ENCODE measurements around the gene MOB3B.

The MOB3B gene

DNA sequence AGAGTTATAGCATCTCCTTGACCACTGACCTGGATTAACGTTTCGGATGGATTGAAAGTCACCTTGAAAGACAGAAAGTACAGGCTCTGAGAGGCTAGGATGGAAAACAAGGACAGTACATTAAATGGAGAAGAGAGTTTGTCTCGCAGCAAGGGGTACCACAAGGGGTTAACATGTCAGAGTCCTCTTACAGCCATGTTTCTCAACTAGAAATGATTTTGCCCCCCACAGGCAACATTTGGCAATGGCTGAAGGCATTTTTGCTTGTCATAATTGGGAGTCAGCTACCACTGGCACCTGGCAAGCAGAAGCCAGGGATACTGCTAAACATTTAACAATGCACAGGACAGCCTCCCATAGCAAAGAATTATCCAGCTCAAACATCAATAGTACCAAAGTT, 141.9 kb downstream of the MOB3B start:
- Histone ChIP-seq H3F3A (ENCODE audit: control insufficient read depth, insufficient read depth) (no peaks in the 10 kb centered on the region), H3K27ac (ENCODE audit: low read depth, low read length) (no peak overlapping the region), H3K36me3 (ENCODE audit: control insufficient read depth, low read length) (no peaks in the 10 kb centered on the region), H4K20me1 (ENCODE audit: control insufficient read depth, insufficient read depth, low read depth, low read length) (no peaks in the 10 kb centered on the region), H3K9me3 (ENCODE audit: control insufficient read depth, insufficient read depth, low read length) (no peaks in the 10 kb centered on the region), H3K27me3 (ENCODE audit: control insufficient read depth, low read length) (peaks cover 18% of the 10 kb centered on the region), H3K79me2 (ENCODE audit: control insufficient read depth, low read length) (no peaks in the 10 kb centered on the region), H3K4me2 (ENCODE audit: low read length) (no peak overlapping the region), H3K4me1 (ENCODE audit: control insufficient read depth, low read length) (peaks cover 55% of the 10 kb centered on the region), H3K9me2 (replicated peaks; ENCODE audit: control insufficient read depth, low read length) (no peaks in the 10 kb centered on the region), H3K4me3 (ENCODE audit: low read length) (no peak overlapping the region)
- TF ChIP-seq, protein P1, sequence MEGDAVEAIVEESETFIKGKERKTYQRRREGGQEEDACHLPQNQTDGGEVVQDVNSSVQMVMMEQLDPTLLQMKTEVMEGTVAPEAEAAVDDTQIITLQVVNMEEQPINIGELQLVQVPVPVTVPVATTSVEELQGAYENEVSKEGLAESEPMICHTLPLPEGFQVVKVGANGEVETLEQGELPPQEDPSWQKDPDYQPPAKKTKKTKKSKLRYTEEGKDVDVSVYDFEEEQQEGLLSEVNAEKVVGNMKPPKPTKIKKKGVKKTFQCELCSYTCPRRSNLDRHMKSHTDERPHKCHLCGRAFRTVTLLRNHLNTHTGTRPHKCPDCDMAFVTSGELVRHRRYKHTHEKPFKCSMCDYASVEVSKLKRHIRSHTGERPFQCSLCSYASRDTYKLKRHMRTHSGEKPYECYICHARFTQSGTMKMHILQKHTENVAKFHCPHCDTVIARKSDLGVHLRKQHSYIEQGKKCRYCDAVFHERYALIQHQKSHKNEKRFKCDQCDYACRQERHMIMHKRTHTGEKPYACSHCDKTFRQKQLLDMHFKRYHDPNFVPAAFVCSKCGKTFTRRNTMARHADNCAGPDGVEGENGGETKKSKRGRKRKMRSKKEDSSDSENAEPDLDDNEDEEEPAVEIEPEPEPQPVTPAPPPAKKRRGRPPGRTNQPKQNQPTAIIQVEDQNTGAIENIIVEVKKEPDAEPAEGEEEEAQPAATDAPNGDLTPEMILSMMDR (IDR thresholded peaks at IDR 0.05; ENCODE audit: low read depth, low read length, poor library complexity, severe bottlenecking) = no peak
- no peak for TF ChIP-seq EZH2phosphoT487 (IDR thresholded peaks at IDR 0.05; ENCODE audit: borderline replicate concordance, low read length)

DNA sequence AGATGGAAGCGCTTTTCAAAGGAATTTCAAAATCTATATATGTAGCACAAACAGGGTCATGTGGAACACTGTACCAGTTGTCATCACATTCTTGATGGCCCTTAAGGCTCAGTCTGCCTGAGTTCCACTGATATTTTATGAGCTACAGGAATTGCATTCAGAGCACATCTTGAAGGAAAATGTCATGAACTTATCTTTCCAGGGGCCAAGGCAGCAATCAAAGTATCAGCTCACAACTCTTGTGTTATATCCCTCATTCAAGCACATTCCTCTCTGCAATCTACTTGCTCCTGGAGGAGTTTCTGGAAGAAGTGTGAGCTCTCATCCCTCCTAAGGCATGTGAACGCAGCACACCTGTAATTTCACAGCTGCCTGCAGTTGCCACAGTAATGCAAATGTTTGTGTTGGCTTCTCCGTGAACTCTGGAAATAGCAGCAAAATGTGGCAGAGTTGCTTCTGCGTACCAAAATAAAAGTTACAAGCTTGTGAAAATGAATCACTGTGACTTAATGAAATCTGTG, 143.0 kb downstream of the MOB3B start:
- no peaks in the 10 kb centered on the region for H3K36me3 ChIP-seq (ENCODE audit: control insufficient read depth, low read length)
- no peak overlapping the region for H3K4me3 ChIP-seq (ENCODE audit: low read length)
- H3F3A ChIP-seq (ENCODE audit: control insufficient read depth, insufficient read depth) = no peaks in the 10 kb centered on the region
- no peak for TF ChIP-seq EZH2phosphoT487 (IDR thresholded peaks at IDR 0.05; ENCODE audit: borderline replicate concordance, low read length)
- TF ChIP-seq, protein P1 (IDR thresholded peaks at IDR 0.05; ENCODE audit: low read depth, low read length, poor library complexity, severe bottlenecking) = no peak
- no peaks in the 10 kb centered on the region for H3K9me2 ChIP-seq (replicated peaks; ENCODE audit: control insufficient read depth, low read length)
- no peaks in the 10 kb centered on the region for H3K79me2 ChIP-seq (ENCODE audit: control insufficient read depth, low read length)
- H3K27ac ChIP-seq (ENCODE audit: low read depth, low read length) = no peak overlapping the region
- H3K4me2 ChIP-seq (ENCODE audit: low read length) = peak overlapping the region; percentile 40
- H3K4me1 ChIP-seq (ENCODE audit: control insufficient read depth, low read length) = peaks cover 58% of the 10 kb centered on the region
- H3K27me3 ChIP-seq (ENCODE audit: control insufficient read depth, low read length) = peaks cover 18% of the 10 kb centered on the region
- H4K20me1 ChIP-seq (ENCODE audit: control insufficient read depth, insufficient read depth, low read depth, low read length) = no peaks in the 10 kb centered on the region
- H3K9me3 ChIP-seq (ENCODE audit: control insufficient read depth, insufficient read depth, low read length) = no peaks in the 10 kb centered on the region

DNA sequence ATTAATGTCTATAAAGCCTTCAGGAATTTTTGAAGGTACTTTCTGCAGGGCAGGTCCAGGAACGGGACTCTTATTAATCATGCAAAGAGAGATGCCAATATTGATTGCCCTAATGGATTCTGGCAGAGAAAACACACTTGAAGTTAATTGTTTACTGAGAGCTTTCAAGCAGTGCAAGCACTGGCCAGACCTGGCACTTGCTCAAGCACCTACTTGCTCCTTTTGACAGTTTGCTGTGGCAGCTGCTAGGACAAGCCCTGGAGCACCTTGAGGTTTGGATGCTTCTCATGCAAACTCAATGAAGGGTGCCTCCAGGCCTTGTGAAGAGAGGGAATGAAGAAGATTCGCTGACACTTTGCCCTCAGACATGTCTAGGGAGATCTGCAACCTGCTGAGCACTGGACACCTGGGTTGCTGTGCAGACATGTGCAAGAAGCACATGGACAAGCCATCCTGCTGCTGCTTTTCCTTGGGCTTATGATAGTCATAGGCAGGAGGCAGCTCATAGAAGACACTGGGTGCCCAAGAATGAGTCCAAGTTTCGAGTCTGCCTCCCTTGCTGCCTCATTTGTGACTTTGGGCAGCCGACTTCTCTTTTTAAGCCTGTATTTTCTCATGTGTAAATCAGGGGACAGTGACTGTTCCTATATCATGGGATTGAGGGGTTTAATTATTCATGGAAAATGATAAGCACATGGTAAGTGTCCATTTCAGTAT, 143.8 kb downstream of the MOB3B start:
- no peaks in the 10 kb centered on the region for H4K20me1 ChIP-seq (ENCODE audit: control insufficient read depth, insufficient read depth, low read depth, low read length)
- peaks cover 58% of the 10 kb centered on the region for H3K4me1 ChIP-seq (ENCODE audit: control insufficient read depth, low read length)
- no peaks in the 10 kb centered on the region for H3K9me2 ChIP-seq (replicated peaks; ENCODE audit: control insufficient read depth, low read length)
- H3K4me2 ChIP-seq (ENCODE audit: low read length) = peak overlapping the region; percentile 40
- H3K4me3 ChIP-seq (ENCODE audit: low read length) = no peak overlapping the region
- H3K79me2 ChIP-seq (ENCODE audit: control insufficient read depth, low read length) = no peaks in the 10 kb centered on the region
- H3K27me3 ChIP-seq (ENCODE audit: control insufficient read depth, low read length) = peaks cover 18% of the 10 kb centered on the region
- no peaks in the 10 kb centered on the region for H3F3A ChIP-seq (ENCODE audit: control insufficient read depth, insufficient read depth)
- TF ChIP-seq, protein P1 (IDR thresholded peaks at IDR 0.05; ENCODE audit: low read depth, low read length, poor library complexity, severe bottlenecking) = no peak
- no peak for TF ChIP-seq EZH2phosphoT487 (IDR thresholded peaks at IDR 0.05; ENCODE audit: borderline replicate concordance, low read length)
- no peaks in the 10 kb centered on the region for H3K9me3 ChIP-seq (ENCODE audit: control insufficient read depth, insufficient read depth, low read length)
- no peaks in the 10 kb centered on the region for H3K36me3 ChIP-seq (ENCODE audit: control insufficient read depth, low read length)
- H3K27ac ChIP-seq (ENCODE audit: low read depth, low read length) = no peak overlapping the region
